ENCODE data around the gene LTC4S. TPM values are rescaled to one million over a fixed set of nuclear protein-coding genes. Genes with fewer than 3 reads are reported as not detected.
A peak's percentile ranks its signal among the peaks of the same experiment; 100 is the strongest.

The LTC4S gene
- total RNA-seq, 4 donors from 2014 or later, result 1.7 to 12.6 (median 5.6) TPM

DNA sequence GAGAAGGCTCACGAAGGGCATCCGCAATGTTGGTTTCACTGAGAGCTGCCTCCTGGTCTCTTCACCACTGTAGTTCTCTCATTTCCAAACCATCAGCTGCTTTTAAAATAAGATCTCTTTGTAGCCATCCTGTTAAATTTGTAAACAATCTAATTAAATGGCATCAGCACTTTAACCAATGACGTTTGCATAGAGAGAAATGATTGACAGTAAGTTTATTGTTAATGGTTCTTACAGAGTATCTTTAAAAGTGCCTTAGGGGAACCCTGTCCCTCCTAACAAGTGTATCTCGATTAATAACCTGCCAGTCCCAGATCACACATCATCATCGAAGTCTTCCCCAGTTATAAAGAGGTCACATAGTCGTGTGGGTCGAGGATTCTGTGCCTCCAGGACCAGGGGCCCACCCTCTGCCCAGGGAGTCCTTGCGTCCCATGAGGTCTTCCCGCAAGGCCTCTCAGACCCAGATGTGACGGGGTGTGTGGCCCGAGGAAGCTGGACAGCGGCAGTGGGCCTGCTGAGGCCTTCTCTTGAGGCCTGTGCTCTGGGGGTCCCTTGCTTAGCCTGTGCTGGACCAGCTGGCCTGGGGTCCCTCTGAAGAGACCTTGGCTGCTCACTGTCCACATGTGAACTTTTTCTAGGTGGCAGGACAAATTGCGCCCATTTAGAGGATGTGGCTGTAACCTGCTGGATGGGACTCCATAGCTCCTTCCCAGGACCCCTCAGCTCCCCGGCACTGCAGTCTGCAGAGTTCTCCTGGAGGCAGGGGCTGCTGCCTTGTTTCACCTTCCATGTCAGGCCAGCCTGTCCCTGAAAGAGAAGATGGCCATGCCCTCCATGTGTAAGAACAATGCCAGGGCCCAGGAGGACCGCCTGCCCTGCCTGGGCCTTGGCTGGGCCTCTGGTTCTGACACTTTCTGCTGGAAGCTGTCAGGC lies 43.6 kb downstream of the LTC4S start:
- Histone ChIP-seq H3K27me3 (no peaks in the 10 kb centered on the region), H3K27ac (peak overlapping the region; percentile 87 to 92 (median 88)), H3K4me1 (peaks cover 41 to 47% of the 10 kb centered on the region in 2 donors), H3K9me3 (no peaks in the 10 kb centered on the region), H3K4me3 (no peak overlapping the region), H3K36me3 (peaks cover 7 to 53% of the 10 kb centered on the region in 2 donors)
- ATAC-seq, result no peak
- peak in 1 of 2 donors; percentile 21 for DNase-seq
- intact Hi-C loops (cut with DNase I; ENCODE audit: low total_unique reads), result no loop called here
- in situ Hi-C loops (cut with MboI; ENCODE audit: low sequenced_read_pairs in 4 of 4), result no loop called here
- no peak for TF ChIP-seq POLR2A (IDR thresholded peaks at IDR 0.05)
- TF ChIP-seq, protein P1, sequence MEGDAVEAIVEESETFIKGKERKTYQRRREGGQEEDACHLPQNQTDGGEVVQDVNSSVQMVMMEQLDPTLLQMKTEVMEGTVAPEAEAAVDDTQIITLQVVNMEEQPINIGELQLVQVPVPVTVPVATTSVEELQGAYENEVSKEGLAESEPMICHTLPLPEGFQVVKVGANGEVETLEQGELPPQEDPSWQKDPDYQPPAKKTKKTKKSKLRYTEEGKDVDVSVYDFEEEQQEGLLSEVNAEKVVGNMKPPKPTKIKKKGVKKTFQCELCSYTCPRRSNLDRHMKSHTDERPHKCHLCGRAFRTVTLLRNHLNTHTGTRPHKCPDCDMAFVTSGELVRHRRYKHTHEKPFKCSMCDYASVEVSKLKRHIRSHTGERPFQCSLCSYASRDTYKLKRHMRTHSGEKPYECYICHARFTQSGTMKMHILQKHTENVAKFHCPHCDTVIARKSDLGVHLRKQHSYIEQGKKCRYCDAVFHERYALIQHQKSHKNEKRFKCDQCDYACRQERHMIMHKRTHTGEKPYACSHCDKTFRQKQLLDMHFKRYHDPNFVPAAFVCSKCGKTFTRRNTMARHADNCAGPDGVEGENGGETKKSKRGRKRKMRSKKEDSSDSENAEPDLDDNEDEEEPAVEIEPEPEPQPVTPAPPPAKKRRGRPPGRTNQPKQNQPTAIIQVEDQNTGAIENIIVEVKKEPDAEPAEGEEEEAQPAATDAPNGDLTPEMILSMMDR (IDR thresholded peaks at IDR 0.05 in 4 of 5, conservative IDR thresholded peaks at IDR 0.05 in 1 of 5), result no peak

DNA sequence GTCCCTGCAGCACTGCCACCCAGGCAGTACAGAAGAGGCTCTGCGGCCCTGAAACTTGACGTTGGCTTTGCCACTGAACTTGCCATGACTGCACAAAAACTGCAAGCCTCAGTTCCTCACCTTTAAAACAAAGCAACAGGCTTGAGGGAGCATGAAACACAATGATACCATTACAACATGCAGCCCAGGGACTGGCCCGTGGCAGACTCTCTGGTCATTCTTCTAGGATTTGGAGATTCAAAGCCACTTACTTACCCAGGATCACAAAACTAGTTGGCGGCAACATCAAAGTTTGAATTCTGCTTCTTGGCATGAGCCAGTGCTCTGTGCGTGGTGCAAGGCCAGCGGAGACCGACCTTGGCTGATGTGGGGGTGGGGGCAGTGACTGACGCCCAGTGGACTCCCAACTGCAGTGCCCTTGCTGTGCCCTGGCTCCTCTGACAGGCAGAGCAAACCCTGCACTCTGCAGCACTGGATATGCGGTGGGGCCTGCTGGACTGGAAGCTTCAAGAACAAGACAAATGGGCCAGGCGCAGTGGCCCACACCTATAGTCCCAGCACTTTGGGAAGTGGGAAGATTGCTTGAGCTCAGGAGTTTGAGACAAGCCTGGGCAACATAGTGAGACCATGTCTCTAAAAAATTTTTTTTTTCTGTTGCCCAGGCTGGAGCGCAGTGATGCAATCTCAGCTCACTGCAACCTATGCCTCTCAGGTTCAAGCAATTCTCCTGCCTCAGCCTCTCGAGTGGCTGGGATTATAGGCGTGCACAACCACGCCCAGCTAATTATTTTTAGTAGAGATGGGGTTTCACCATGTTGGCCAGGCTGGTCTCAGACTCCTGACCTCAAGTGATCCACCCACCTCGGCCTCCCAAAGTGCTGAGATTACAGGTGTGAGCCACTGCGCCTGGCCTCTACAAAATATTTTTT lies 45.8 kb downstream of the LTC4S start:
- in situ Hi-C loops (cut with MboI; ENCODE audit: low sequenced_read_pairs in 4 of 4) (no loop called here), intact Hi-C loops (cut with DNase I; ENCODE audit: low total_unique reads) (loop anchor here (1.0 to 2.0 kb wide), 2 partner anchors 19 to 21 kb away; partner anchors contain the start of gene MRNIP)
- H3K27ac ChIP-seq, result peak overlapping the region; percentile 87 to 92 (median 88)
- peak; percentile 40 to 59 for TF ChIP-seq POLR2A (IDR thresholded peaks at IDR 0.05)
- TF ChIP-seq, protein P1 (IDR thresholded peaks at IDR 0.05 in 4 of 5, conservative IDR thresholded peaks at IDR 0.05 in 1 of 5), result no peak
- H3K27me3 ChIP-seq, result no peaks in the 10 kb centered on the region
- H3K4me1 ChIP-seq, result peaks cover 30 to 43% of the 10 kb centered on the region in 2 donors
- H3K9me3 ChIP-seq, result no peaks in the 10 kb centered on the region
- peak in 1 of 2 donors; percentile 88 for DNase-seq
- peaks cover 0 to 34% of the 10 kb centered on the region in 2 donors for H3K36me3 ChIP-seq
- no peak overlapping the region for H3K4me3 ChIP-seq
- ATAC-seq, result peak; percentile 54 to 66

DNA sequence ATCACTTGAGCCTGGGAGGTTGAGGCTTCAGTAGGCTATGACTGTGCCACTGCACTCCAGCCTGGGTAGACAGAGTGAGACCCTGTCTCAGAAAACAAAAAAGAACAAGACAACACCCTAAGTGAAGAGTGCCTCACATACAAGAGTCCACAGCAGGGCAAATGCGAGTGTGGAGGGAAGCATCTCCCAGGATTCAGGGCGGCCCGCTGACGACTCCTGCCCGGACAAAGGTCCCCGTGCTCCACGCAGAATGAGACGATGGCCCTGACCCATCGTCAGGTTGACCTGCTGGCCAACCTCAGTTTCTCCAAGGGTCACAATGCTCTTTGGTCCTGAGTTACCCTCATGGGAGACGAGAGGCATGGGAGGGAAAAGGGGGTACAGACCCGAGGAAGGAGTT lies 46.5 kb downstream of the LTC4S start:
- H3K36me3 ChIP-seq, result peaks cover 0 to 32% of the 10 kb centered on the region in 2 donors
- no peak for TF ChIP-seq POLR2A (IDR thresholded peaks at IDR 0.05)
- TF ChIP-seq, protein P1 (IDR thresholded peaks at IDR 0.05 in 4 of 5, conservative IDR thresholded peaks at IDR 0.05 in 1 of 5), result no peak
- ATAC-seq, result peak; percentile 3 to 6
- H3K4me3 ChIP-seq, result no peak overlapping the region
- intact Hi-C loops (cut with DNase I; ENCODE audit: low total_unique reads), result loop anchor here (1.0 to 2.0 kb wide), 2 partner anchors 18 to 22 kb away; partner anchors contain the start of gene MRNIP
- H3K9me3 ChIP-seq, result no peaks in the 10 kb centered on the region
- no peaks in the 10 kb centered on the region for H3K27me3 ChIP-seq
- H3K4me1 ChIP-seq, result peaks cover 30 to 43% of the 10 kb centered on the region in 2 donors
- H3K27ac ChIP-seq, result peak overlapping the region; percentile 87 to 92 (median 88)
- in situ Hi-C loops (cut with MboI; ENCODE audit: low sequenced_read_pairs in 4 of 4), result no loop called here
- DNase-seq, result peak in 1 of 2 donors; percentile 25

DNA sequence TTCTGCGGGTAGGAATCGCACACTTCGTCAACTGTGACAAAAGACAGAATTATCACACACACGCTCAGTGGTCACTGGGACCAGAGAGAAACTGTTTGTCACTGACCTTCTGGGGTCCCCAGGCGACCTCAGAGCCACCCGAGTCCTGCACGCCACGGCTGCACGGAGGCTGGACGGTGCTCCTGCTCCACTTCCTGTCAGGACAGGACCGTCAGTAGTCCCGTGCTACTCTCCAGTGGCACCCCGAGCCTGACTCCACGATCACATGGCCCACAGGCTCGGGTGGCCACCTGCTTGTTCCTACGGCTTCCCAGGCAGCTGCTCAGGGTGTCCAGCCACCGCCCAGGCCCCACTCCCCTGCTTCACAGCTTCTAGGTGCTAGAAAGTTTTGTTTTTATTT lies 47.0 kb downstream of the LTC4S start:
- TF ChIP-seq POLR2A (IDR thresholded peaks at IDR 0.05), result peak in 1 of 2 donors; percentile 28
- TF ChIP-seq, protein P1 (IDR thresholded peaks at IDR 0.05 in 4 of 5, conservative IDR thresholded peaks at IDR 0.05 in 1 of 5), result no peak
- intact Hi-C loops (cut with DNase I; ENCODE audit: low total_unique reads), result loop anchor here (1.0 to 2.0 kb wide), 2 partner anchors 18 to 22 kb away; partner anchors contain the start of gene MRNIP
- Histone ChIP-seq H3K27ac (peak overlapping the region; percentile 87 to 92 (median 88)), H3K4me3 (no peak overlapping the region), H3K27me3 (no peaks in the 10 kb centered on the region), H3K4me1 (peaks cover 28 to 43% of the 10 kb centered on the region in 2 donors), H3K36me3 (peaks cover 0 to 28% of the 10 kb centered on the region in 2 donors), H3K9me3 (no peaks in the 10 kb centered on the region)
- ATAC-seq (peak; percentile 11 to 38), DNase-seq (peak in 1 of 2 donors; percentile 75)
- in situ Hi-C loops (cut with MboI; ENCODE audit: low sequenced_read_pairs in 4 of 4), result no loop called here
